GM21576 (cell line): ENCODE measurements around the gene SGSM2.

Experiments
- ATAC-seq: cut with Tn5 transposase; IDR thresholded peaks from one replicate; pipeline ENCODE4 v1.9.1; 2021; ENCODE audit warnings: mild to moderate bottlenecking, moderate library complexity; ENCODE audit not compliant: unreplicated experiment

Gene SGSM2

DNA sequence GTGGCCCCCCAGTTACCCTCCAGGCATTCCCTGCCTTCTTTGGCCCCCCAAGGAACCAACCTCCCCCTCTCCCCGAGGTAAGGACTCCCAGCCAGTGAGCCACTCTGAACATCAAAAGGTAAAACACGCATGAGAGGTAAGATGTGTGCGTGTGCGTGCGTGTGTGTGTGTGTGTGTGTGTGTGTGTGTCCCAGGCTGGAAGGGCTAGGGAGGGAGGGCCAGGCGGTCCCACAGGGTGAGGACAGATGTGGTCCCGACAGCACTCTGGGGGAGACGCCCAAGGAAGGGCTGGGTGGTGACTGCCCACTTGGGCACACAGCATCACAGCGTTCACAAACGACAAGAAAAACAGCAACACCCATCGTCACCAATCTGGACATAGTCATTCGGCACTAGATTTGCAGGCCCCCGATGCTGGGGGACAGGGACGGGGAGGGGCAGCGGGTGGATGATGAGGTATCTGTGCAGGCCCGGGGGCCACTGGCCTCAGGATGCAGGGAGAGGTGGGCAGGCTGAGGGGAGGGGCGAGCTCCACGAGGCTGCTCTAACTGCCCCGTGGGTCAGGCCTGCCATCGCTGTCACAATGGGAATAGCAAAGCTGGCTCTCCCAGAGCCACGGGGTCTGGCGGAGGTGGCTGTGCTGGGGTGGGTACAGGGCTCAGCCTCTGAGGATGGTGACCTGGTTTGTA, 47.3 kb downstream of the SGSM2 start:
- no peak for ATAC-seq

DNA sequence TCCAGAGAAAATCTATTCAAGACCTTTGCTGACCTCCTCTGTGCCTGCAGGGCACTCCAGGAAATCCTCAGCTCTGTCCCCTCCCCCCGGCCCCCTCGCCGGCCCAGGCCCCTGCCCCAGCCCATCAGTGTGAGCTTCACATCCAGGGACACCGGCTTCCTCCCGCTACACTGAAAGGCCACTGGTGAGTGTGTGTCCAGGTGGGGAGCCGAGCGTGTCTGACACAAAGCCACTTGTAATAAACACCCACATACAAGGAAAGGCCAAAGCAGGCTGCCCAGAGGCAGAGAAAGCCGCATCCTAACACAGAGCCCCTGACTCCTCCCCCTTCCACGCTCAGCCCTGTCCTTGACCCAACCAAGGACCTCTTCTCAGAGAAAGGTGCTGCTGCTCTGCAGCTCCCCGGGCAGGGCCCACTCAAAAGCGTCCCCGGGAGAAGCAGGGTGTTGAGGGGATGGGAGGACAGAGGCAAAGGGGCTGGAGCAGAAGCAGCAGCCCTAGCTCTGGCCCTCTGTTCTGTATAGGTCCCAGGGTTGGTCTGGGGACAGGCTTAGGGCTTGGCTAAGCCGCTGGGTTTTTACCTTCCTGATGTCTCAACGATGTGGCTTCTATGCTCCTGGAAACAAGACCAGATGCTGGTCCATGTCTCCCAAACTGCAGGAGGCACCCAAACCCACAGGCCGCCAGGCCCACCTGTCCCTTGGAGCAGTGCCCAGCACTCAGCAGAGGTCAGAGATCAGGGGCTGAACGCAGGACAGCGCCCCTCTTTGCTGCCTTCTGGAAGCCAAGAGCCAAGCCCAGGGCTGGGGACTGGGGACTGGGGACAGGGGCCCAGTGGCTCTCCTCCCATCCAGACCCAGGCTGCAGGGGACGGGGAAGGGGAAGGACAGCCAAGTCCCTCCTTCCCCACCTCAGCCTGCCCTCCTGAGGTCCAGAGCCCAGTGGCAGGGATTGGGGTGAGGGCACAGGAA, 48.2 kb downstream of the SGSM2 start:
- no peak for ATAC-seq

DNA sequence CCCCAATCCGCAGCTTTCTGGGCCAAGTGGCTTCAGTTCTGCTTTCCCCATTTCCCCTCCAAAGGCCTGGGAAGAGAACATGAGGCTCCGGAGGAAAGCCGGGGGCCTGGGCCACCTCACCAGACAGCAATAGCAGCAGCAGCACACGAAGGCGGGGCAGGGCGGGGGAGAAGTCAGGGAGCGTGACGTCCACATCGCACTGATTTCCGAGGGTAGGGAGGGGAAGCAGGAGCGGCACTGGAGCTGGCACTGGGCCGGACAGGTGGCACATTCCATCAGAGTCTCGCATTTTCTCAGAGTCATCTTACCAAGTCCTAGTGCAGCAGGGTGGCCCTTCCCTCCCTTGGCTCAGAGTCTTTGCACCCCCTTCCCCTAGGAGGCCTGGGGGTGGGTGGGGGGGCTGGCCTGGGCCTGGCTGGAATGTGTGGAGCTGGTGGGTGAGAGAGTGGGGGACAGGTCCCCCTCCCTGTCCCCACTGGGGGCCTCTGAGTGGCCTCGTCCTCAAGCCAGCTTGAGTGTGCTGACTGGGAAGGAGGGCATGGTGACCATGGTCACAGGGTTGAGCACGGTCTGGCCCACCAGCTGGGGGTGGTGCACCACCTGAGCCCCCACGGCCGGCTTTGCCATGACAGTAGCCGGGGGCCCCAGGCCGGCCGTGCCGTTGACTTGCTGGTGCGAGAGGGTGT, 49.2 kb downstream of the SGSM2 start:
- ATAC-seq: no peak

DNA sequence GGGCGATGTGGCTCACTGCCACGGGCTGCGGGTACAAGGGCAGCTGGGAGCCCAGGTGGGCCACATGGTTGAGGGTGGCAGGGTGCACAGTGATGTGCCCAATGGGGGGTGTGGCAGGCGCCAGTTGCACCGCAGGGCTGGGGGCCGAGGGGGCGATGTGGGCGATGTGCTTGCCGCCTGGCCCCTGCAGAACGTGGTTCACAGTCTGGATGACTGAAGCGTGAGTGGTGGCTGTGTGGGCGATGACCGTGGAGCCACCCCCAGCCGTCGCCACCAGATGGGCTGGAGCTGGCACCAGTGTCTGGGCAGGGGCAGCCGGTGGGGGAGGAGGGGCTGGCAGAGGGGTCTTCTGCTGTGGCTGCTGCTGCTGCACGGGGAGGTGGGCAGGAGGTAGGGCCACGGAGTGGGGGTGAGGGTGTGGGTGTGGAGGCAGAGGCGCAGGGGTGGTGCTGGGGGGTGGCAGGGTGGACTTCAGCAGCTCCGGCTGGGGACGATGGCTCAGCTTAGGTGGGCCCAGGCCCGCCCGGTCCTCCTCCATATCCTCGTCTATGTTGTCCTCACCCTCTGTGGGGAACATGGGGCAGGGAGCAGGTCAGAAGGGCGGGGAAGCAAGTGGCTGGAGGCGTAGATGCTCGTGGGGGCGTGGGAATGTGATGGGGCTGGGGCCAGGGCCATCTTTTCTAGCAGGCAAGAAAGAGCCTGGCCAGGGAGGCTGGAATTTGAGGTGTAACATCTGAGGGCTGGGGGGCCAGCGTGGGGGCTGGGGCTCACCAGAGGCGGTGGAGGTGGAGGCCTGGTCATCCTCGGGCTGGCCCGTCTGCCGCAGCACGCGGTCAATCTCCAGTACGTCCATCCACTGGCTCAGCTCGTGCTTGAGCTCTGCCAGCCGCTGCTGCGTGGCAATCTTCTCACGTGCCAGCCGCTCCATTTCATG, 50.1 kb downstream of the SGSM2 start:
- no peak for ATAC-seq

DNA sequence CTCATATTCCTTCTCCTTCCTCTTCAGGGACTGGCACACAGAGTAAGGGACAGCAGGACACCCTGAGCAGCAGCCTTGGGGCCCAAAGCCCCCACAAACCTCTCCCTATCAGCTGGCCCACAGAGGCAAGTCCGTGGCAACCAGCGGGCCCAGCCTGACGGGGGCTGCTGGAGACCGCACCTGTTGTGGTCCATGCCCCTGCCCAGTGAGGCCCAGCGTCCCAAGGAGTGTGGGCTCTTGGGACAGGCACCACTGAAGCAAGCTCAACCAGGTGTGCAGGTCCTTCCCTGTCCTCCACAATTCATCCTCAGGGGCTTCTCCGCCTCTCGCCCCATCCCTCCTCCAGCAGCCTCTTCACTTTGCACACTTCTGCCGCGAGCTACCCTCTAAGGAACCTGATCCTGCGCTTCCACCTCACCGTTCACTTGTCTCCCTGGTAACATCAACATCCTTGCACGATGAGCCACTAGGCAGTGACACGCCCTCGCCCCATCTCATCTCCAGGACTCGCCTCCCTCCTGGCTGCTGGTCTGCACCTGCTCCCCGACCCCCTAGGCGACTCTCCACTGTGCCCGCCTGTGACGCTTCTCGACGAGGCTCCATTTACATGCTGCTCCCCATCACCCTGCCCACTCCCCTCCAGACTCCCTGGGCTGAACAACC, 50.9 kb downstream of the SGSM2 start:
- no peak for ATAC-seq

DNA sequence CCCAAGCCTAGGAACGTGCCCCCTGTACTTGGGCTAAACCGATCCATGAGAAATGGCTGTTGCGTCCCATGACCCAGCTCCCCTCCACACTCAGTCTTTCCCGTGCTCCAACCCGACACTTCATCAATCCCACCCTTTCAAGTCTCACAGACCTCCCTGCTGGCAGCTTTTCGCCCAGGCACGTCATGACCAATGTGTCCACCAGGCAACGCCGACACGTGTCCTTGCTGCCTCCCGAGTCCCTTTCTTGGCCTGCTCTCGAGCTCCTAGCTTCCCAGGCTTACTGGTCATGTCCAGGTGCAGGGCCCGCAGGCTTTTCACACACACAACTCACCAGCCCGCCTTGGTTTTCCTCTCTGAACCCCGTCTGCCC, 51.4 kb downstream of the SGSM2 start:
- no peak for ATAC-seq

DNA sequence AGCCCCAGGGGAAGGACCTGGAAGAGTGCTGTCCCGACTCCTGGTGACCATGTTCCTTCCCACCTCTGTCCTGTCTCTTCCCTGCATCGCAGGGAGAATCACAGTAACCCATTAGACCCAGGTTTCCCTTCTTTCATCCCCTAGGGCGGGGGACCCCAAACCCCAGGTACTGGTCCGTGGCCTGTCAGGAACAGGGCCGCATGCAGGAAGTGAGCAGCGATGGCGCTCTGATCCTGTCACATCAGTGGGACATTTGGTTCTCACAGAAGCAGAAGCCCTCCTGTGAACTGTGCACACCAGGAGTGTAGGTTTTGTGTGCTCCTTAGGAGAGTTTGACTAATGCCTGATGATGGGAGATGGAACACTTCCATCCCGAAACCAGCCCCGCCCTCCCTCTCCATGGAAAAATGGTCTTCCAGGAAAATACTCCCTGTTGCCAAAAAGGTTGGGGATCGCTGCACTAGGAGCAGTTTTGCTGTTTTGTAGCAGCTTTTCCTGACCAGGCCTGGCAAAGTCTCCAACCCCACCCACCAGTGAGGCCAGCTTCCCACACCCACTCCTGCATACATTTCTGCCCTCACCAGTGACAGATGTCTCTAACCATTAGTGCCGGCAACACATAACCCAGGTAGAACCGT, 53.0 kb downstream of the SGSM2 start:
- no peak for ATAC-seq

DNA sequence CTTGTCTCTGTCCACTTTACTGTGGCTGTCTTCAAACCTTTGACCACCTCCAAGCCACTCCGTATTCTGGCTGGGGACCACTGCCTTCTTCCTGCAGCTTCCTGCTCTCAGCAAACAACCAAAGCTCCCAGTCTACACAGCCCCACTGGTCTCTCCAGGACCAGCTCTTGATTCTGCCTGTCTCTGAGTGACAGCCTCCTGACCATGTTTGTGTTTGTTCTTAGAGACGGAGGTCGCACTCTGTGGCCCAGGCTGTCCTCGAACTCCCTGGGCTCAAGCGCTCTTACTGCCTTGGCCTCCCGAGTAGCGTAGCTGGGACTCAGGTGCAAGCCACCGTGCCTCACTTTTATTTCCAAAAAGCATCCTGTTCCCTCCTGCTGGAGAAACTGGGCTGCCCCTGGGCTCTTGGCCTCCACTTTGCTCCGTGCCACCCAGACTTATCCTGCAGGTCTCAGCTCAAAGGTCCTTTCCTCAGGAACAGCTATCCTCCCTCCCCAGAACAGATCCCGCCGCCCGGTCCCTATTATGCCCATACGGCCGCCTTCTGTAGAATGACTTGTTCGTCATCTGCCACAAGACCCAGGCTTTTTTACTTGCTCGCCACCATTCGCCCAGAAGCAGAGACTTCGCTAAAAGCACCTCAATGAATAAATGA, 54.4 kb downstream of the SGSM2 start:
- no peak for ATAC-seq

DNA sequence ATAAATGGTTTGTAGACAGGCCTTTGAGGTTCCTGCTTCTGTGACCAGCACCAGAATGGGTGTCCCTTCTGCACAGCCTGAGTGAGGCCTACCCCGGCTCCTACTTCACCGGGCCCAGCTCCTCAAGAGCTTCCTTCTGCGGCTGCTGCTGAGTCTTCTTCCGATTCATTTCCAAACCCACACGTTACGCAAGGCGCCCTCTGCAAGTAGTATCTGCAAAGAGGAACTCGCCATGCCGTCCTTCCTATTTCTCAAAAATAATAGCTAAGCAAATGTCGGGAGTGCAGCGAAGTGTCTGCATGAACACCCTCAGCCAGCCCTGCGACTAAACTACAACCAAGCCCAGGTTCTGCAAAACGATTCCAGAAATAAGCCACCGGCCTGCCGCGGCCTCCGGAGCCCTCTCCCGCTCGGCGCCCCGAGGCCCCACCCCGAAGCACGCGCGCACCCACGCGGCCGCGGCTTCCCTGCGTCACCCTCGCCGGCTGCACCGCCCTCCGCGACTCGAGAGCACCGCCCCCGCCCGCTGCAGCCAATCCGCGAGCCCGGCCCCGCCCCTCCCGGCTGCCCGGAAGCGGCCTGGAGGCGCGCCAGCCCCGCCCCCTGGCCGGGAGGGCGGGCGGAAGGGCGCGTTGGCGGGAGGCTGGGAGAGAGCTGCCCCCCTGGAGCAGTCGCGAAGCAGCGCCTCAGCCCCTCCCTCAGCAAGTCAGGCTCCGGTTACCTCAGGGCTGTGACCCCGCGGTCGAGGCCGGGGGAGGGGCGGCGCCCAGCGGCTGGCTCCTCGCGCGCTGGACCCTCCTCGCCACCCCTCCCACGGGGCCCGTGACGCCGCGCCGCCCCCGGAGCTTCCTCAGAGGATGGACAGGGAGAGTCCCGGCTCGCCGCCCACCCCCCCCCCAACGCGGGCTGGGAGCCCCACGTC, 55.2 kb downstream of the SGSM2 start:
- peak; percentile 39 for ATAC-seq

DNA sequence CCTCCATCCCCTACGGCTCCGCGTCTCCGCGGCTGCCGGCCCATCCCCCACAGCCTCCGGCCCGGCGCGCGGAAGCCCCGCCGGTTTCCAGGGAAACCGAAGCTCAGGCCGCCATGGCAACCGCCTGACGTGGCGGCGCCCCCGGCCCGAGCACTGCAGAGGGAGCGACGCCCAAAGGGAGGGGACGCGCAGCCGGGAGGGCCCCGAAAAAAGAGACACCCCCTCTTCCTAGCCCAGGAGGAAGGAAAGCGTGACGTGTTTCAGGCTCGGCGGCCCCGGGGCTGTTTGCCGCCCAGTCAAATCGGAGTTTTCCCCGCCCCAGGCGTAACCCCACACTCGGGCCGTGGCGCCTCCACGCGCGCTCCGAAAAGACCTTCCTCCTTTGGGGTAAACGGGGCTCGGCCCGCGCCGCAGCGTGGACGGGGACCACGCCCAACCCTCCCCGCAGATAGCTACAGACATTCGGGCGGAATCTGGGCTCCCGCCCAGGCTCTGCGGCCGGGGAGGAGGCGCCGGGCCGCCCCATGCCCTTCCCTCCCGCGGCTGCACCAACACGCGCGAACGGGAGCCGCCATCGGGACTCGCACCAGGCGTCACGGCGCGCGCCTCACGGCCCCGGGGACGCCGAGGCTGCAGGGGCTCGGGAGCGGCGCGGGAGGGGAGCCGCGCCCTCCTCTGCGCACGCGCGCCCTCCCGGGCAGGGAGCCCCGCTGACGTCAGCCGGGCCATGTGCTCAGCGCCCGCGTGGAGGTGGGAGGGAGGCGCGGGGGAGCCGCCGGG, 56.1 kb downstream of the SGSM2 start:
- peak; percentile 35 for ATAC-seq

DNA sequence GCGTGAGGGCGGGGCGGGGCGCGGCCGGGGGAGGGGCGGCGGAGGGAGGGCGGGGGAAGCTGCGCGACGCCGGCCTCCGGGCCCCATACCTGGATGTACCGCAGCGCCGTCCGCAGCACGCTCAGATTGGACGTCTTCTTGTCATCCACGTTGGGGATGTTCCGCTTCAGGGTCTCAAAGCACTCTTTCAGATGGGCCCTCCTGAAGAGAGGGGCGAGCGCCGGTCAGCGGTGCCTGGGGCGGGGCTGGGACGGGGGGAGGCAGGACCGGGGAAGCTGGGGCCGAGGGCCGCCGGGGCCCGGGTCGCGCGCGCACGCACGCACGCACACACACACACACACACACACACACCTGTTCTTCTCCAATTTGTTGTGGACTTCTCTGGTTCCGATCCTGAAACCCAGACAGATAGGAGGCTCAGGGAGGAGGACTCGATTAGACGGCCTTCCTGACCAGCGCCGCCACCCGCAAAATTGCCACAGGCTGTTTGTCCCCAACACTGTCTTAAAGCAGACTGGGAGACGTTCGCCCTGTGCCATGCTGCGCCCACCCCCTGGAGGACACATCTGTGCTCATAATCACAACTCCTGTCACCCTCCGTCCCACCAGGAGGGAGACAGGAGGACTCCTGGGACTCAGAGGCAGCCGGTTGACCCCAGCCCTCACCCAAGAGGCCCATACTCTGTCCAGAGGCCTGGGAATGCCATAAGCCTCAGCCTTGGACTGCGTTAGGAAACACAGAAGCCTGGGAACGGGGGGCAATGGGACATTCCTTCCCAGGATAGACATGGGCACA, 56.9 kb downstream of the SGSM2 start:
- ATAC-seq: no peak

DNA sequence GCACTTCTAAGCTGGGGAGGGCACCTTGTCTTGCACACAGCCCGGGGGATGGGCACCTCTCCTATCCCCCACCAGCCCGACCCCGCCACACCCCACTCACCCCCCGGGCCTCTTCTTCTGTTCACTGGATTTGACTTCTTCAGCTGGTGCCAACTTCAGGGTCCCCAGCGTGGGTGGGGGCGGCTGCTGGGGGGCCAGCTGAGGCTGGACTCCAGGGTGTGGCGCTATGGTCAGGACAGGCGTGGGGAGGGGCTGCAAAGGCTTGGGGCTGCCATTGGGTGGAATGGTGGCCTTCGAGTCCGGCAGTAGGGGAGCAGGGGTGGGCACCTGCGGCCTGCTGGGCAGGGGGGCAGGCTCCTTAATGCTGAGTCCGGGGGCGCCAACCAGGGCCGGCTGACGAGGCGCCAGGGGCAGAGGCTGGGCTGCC, 57.5 kb downstream of the SGSM2 start:
- no peak for ATAC-seq

DNA sequence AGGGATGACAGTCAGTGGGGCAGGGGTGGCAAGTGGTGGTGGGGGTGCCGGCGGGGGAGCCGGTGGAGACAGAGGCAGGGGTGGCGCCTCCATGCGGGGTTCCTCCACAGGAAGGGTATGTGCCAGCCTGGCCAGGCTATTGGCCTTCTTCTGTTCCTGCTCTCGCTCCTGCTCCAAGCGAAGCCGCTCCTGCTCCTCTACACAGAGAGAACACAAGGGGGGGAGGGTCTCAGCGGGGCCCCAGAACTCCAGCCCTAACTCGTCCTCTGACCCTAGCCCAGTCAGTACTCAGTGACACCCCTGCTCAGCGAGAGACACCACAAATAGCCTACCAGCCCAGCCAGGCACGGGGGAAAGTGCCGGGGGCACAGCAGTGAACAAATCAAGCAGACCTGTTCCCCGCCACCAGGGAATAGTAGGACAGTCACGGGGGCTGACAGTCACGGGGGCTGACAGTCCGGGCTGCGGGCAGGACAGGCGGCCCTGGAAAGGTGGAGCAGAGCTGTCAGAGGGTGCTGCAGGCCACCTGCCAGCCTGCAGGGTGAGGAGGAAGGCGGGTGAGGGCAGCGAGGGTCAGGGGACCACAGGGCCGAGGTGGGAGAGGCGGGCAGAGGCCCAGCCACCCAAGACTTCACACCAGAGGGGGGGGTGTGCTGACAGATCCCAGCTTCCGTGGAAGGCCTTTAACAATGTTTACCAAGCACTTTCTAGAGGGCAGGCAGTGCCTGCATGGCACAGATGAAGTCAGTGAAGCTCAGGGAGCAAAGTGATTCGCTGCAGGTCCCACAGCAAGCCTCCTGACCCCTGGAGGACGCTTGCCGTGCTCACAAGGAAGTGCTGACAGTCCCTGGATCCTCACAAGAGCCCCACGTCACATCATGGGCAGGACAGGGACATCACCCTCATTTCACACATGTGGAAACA, 58.2 kb downstream of the SGSM2 start:
- no peak for ATAC-seq

DNA sequence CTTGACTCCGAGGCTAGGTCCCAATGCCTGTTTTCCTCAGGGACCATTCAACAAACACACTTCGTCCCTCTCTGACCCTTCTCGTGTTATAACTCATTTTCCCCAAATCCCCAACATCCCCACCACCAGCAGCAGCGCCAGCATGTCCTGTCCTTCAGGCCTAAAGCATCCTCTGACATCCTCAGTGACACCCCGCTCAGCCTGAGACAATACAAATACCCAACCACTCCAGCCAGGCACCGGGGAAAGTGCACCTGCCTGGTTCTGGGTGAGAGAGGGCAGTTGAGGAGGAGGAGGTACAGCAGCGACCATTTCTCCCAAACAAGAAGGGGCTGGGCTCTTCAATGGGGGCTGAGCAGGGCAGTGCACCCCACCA, 58.9 kb downstream of the SGSM2 start:
- no peak for ATAC-seq

DNA sequence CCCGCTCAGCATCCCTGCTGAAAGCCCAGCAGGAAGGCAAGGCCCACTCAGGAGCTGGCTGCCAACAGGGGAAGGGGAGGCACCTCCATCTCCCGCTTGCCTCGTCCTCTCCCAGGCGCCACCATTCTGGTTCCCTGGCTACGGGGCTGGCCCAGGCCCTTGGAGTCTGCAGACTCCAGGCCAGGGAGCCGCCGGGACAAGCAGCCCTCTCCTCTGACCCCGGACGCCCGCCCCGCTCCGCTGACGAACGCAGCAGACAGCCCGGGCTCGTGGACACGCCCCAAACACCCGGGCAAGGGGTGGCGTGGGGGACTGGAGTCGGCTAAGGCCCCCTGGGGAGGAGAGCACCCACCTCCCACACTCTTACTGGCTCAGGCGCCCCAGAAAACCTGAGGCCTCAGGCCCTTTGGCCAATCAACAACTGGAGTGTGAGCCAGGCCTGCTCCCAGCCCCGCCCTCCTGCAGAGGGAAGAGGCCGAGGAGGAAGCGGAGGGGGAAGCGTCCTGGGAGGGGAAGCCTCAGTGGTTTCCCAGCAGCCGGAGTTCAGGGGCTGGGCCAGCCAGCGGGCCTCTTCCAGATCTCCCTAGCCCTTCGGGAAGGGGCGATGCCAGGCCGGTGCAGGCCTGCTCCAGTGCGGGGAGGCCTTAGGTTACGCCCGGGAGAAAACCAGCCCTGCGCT, 59.4 kb downstream of the SGSM2 start:
- no peak for ATAC-seq
